ENCODE measurements around the gene GLIS2. TPM values are rescaled to one million over a fixed set of nuclear protein-coding genes. Genes with fewer than 3 reads are reported as not detected.

Gene GLIS2
- polyA plus RNA-seq, 2 of the 4 experiments (the other 2 are of a cell fraction) = 5.5 to 15.8 TPM

DNA sequence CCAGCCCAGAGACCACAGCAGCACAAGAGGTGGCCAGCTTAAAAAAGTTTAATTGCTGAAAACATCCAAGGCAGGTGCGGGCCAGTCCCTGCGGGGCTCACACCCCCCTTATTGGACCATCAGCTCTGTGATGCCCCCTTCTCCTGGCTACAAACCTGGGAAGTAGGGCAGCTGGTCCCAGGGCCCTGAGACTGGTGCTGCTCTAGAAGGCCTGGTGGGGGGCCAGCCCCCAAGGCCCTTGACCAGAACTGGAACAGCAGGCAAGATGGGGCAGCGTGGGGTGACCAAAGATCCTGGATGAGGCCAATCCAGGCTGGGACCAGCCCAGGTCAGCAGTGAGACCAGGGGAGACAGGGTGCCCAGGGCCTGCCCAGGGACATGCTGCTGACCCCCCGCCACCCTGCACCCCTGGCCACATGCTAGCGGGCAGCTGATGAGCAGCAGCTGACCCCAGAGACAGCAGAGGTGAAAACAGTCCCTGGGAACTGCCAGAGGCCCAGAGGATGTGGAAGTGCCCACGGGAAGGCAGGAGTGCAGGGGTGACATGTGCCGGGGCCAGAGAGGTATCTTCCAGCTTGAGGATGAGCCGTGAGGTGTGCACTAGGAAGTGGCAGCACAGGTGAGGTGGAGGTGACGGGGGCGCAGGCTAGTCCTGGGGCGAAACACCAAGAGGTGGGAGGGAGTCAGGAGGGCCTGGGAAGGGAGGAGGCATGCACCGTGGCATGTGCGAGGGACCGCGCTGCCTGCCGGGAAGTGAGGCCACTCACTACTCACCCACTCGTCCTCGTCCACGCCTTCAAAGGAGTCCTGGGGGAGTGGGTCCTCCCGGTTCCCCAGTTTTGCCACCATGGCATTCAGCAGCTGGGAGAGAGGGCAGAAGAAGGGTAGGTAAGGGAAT is 38.9 kb downstream of the GLIS2 start:
- H3K27ac ChIP-seq = no peak overlapping the region
- no peak overlapping the region for H3K4me3 ChIP-seq
- no peak for ATAC-seq
- H3K9me3 ChIP-seq = no peaks in the 10 kb centered on the region
- DNase-seq (ENCODE audit: low read depth in 1 of 2, low spot score in 1 of 2) = no peak
- H3K4me2 ChIP-seq = no peak overlapping the region
- TF ChIP-seq CEBPB (IDR thresholded peaks at IDR 0.05) (no peak), HOXA7 (CRISPR knock-in tag; IDR thresholded peaks at IDR 0.05) (no peak), HEYL (CRISPR knock-in tag; IDR thresholded peaks at IDR 0.05) (no peak), HDAC2 (IDR thresholded peaks at IDR 0.05) (no peak), ZSCAN20 (CRISPR knock-in tag; IDR thresholded peaks at IDR 0.05) (no peak), SREBF2 (IDR thresholded peaks at IDR 0.05) (no peak), FOXS1 (CRISPR knock-in tag; IDR thresholded peaks at IDR 0.05) (no peak), CHD4 (IDR thresholded peaks at IDR 0.05; ENCODE audit: borderline replicate concordance) (no peak), CBX8 (IDR thresholded peaks at IDR 0.05) (no peak), JUN (IDR thresholded peaks at IDR 0.05) (no peak), KDM1A (IDR thresholded peaks at IDR 0.05; ENCODE audit: low read depth) (no peak), GATA3 (IDR thresholded peaks at IDR 0.05; ENCODE audit: borderline replicate concordance) (no peak), POLR2A (IDR thresholded peaks at IDR 0.05; ENCODE audit: low read length) (no peak), BHLHE40 (IDR thresholded peaks at IDR 0.05; ENCODE audit: low read depth, low read length) (no peak)
- TF ChIP-seq, protein P1, sequence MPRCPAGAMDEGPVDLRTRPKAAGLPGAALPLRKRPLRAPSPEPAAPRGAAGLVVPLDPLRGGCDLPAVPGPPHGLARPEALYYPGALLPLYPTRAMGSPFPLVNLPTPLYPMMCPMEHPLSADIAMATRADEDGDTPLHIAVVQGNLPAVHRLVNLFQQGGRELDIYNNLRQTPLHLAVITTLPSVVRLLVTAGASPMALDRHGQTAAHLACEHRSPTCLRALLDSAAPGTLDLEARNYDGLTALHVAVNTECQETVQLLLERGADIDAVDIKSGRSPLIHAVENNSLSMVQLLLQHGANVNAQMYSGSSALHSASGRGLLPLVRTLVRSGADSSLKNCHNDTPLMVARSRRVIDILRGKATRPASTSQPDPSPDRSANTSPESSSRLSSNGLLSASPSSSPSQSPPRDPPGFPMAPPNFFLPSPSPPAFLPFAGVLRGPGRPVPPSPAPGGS (IDR thresholded peaks at IDR 0.05) = no peak
- TF ChIP-seq, protein P2, sequence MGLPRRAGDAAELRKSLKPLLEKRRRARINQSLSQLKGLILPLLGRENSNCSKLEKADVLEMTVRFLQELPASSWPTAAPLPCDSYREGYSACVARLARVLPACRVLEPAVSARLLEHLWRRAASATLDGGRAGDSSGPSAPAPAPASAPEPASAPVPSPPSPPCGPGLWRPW (IDR thresholded peaks at IDR 0.05) = no peak
- TF ChIP-seq, protein P3, sequence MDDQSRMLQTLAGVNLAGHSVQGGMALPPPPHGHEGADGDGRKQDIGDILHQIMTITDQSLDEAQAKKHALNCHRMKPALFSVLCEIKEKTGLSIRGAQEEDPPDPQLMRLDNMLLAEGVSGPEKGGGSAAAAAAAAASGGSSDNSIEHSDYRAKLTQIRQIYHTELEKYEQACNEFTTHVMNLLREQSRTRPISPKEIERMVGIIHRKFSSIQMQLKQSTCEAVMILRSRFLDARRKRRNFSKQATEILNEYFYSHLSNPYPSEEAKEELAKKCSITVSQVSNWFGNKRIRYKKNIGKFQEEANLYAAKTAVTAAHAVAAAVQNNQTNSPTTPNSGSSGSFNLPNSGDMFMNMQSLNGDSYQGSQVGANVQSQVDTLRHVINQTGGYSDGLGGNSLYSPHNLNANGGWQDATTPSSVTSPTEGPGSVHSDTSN (IDR thresholded peaks at IDR 0.05) = no peak
- TF ChIP-seq, protein P4, sequence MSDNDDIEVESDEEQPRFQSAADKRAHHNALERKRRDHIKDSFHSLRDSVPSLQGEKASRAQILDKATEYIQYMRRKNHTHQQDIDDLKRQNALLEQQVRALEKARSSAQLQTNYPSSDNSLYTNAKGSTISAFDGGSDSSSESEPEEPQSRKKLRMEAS (IDR thresholded peaks at IDR 0.05) = no peak
- TF ChIP-seq, protein P5, sequence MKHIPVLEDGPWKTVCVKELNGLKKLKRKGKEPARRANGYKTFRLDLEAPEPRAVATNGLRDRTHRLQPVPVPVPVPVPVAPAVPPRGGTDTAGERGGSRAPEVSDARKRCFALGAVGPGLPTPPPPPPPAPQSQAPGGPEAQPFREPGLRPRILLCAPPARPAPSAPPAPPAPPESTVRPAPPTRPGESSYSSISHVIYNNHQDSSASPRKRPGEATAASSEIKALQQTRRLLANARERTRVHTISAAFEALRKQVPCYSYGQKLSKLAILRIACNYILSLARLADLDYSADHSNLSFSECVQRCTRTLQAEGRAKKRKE (CRISPR knock-in tag; IDR thresholded peaks at IDR 0.05; ENCODE audit: low read depth) = no peak
- TF ChIP-seq, protein P6, sequence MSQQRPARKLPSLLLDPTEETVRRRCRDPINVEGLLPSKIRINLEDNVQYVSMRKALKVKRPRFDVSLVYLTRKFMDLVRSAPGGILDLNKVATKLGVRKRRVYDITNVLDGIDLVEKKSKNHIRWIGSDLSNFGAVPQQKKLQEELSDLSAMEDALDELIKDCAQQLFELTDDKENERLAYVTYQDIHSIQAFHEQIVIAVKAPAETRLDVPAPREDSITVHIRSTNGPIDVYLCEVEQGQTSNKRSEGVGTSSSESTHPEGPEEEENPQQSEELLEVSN (IDR thresholded peaks at IDR 0.05; ENCODE audit: borderline replicate concordance, low read depth) = no peak
- FAIRE-seq = no peak
- CTCF ChIA-PET = interaction anchor here (0.5 to 12.6 kb wide), 8 partner anchors 8 to 49 kb away, joined by 3 to 231 read pairs (median 4); no protein-coding TSS in a partner anchor
- H3K4me1 ChIP-seq = peaks cover 12% of the 10 kb centered on the region
- 89% methylated on average over 19 of the region's 20 CpGs for WGBS (ENCODE audit: missing lambda C conversion rate)
- POLR2A ChIA-PET = no interaction called here

DNA sequence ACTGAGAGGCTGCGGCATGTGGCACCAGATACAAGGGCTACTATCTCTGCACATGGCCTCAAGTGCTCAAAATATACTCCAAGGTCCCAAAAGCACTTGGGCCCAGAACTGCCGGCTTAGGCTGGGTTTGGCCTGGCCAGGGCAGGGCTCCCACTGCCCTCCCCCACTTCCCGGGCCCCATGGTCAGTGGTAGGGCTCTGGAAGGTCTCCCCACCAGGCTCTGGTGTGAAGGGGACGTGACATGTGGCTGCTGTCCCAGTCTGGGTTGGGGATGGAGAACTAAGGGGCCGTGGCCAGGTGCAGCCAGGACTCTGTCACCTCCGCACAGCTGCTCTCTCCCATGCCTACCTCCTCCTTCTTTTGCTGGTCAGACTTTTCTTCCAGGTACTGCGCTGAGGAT is 41.0 kb downstream of the GLIS2 start:
- POLR2A ChIA-PET = no interaction called here
- DNase-seq (ENCODE audit: low read depth in 1 of 2, low spot score in 1 of 2) = no peak
- Histone ChIP-seq H3K9me3 (no peaks in the 10 kb centered on the region), H3K4me2 (no peak overlapping the region), H3K4me1 (peaks cover 5% of the 10 kb centered on the region), H3K27ac (no peak overlapping the region), H3K4me3 (no peak overlapping the region)
- 86% methylated on average over 7 of the region's 7 CpGs for WGBS (ENCODE audit: missing lambda C conversion rate)
- no peak for FAIRE-seq
- CTCF ChIA-PET = interaction anchor here (1.3 to 12.6 kb wide), 2 partner anchors 9 to 47 kb away, joined by 7 to 231 read pairs; no protein-coding TSS in a partner anchor
- no peak for ATAC-seq
- TF ChIP-seq NR3C1 (IDR thresholded peaks at IDR 0.05) (no peak), CBX2 (IDR thresholded peaks at IDR 0.05; ENCODE audit: borderline replicate concordance, low read depth) (no peak), CHD4 (IDR thresholded peaks at IDR 0.05; ENCODE audit: borderline replicate concordance) (no peak), HOXB5 (CRISPR knock-in tag; IDR thresholded peaks at IDR 0.05) (no peak), KDM5A (IDR thresholded peaks at IDR 0.05) (no peak), HDAC2 (IDR thresholded peaks at IDR 0.05) (no peak), HEYL (CRISPR knock-in tag; IDR thresholded peaks at IDR 0.05) (no peak), EP300 (IDR thresholded peaks at IDR 0.05) (no peak), RFX5 (IDR thresholded peaks at IDR 0.05) (no peak), EHF (CRISPR knock-in tag; IDR thresholded peaks at IDR 0.05) (no peak), CEBPB (IDR thresholded peaks at IDR 0.05) (no peak), ZC3H11A (IDR thresholded peaks at IDR 0.05) (no peak), POLR2AphosphoS2 (conservative IDR thresholded peaks at IDR 0.05; ENCODE audit: low read length) (no peak)
- TF ChIP-seq, protein P7, sequence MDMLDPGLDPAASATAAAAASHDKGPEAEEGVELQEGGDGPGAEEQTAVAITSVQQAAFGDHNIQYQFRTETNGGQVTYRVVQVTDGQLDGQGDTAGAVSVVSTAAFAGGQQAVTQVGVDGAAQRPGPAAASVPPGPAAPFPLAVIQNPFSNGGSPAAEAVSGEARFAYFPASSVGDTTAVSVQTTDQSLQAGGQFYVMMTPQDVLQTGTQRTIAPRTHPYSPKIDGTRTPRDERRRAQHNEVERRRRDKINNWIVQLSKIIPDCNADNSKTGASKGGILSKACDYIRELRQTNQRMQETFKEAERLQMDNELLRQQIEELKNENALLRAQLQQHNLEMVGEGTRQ (IDR thresholded peaks at IDR 0.05) = no peak
- TF ChIP-seq, protein P8, sequence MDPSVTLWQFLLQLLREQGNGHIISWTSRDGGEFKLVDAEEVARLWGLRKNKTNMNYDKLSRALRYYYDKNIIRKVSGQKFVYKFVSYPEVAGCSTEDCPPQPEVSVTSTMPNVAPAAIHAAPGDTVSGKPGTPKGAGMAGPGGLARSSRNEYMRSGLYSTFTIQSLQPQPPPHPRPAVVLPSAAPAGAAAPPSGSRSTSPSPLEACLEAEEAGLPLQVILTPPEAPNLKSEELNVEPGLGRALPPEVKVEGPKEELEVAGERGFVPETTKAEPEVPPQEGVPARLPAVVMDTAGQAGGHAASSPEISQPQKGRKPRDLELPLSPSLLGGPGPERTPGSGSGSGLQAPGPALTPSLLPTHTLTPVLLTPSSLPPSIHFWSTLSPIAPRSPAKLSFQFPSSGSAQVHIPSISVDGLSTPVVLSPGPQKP (IDR thresholded peaks at IDR 0.05; ENCODE audit: low read depth, low read length) = no peak

Data from A549 (cell line).